K562 (cell line): ENCODE data around the gene CENPU. TPM values are rescaled to one million over a fixed set of nuclear protein-coding genes. Genes with fewer than 3 reads are reported as not detected.

Experiments
- ATAC-seq: fragments of 200-7000 bp; cut with Tn5 transposase; 3 replicates; pipeline ENCODE4 v1.9.1; 2020; ENCODE audit warnings: moderate library complexity
- BruUV-seq: library from RNA; stranded (reverse); fragments of 400-500 nt; replicated peaks from 2 replicates; lab custom pipeline; 2021; lab: Mats Ljungman, UMichigan
- CTCF ChIA-PET: fragments of 300-600 bp; formaldehyde crosslinking; extraction: SDS; loops from one replicate; lab custom pipeline; 2021; ENCODE audit warnings: low intra/inter-chr PET ratio; lab: Yijun Ruan, JAX
- POLR2A ChIA-PET: fragments of 300-600, 350-650 bp; sonication (Branson Sonifier 250); formaldehyde crosslinking; extraction: SDS; loops from one replicate; lab custom pipeline; 2021; ENCODE audit warnings: antibody characterized with exemption, inconsistent platforms; lab: Yijun Ruan, JAX
- DNase-seq, 4 experiments: peaks; one replicate each; pipeline versions ENCODE4 v3.0.0 to v3.0.0-alpha.2; 2011 to 2018; ENCODE audit warnings: low spot score in 3 of 4, mixed read lengths in 3 of 4; ENCODE audit errors: extremely low read depth in 1 of 4
- FAIRE-seq: peaks from 2 replicates; lab custom pipeline; 2011; peaks lifted over from hg19 to GRCh38; lab: Jason Lieb, UNC
- H2AFZ ChIP-seq: 2 replicates; pipeline ENCODE4 v1.6.0; 2011; ENCODE audit warnings: low read depth, low read length, control low read depth, inconsistent platforms
- H3K27ac ChIP-seq: fragments of 200-600 bp; 3 replicates; pipeline ENCODE4 v1.8.0; 2011; ENCODE audit warnings: low read depth, mild to moderate bottlenecking, control low read depth, inconsistent platforms, low read length, moderate library complexity, mixed read lengths; ENCODE audit errors: extremely low read depth
- H3K27me3 ChIP-seq, 2 experiments: fragments of 300-600 bp in 1 of 2; 2 replicates in 1 of 2; 3 replicates in 1 of 2; pipeline versions ENCODE4 v1.6.0 to v1.8.0; 2011; ENCODE audit warnings: inconsistent platforms in 2 of 2, low read length in 2 of 2, mild to moderate bottlenecking in 1 of 2, mixed read lengths in 1 of 2, moderate library complexity in 1 of 2; ENCODE audit not compliant: control insufficient read depth in 2 of 2, insufficient read depth in 2 of 2
- H3K36me3 ChIP-seq: fragments of 300-600 bp; 3 replicates; pipeline ENCODE4 v1.8.0; 2011; ENCODE audit warnings: mild to moderate bottlenecking, low read length, inconsistent platforms; ENCODE audit not compliant: control insufficient read depth, insufficient read depth
- H3K4me1 ChIP-seq, 2 experiments: fragments of 200-600 bp in 1 of 2; replicated peaks in 1 of 2; 2 replicates in 1 of 2; 3 replicates in 1 of 2; pipeline versions ENCODE4 v1.5.1 to v1.8.0; 2011; ENCODE audit warnings: inconsistent platforms in 2 of 2, low read length in 2 of 2, mild to moderate bottlenecking in 1 of 2, mixed read lengths in 1 of 2, moderate library complexity in 1 of 2; ENCODE audit not compliant: control insufficient read depth in 2 of 2, insufficient read depth in 2 of 2
- H3K4me2 ChIP-seq: 2 replicates; pipeline ENCODE4 v1.6.1; 2011; ENCODE audit warnings: low read length, control low read depth, inconsistent platforms, mixed read lengths; ENCODE audit not compliant: insufficient read depth
- H3K4me3 ChIP-seq: fragments of 200-600 bp; sonication (generic), shearing (Covaris generic); 2 replicates; pipeline ENCODE4 v1.5.1; 2016; ENCODE audit warnings: control low read depth, inconsistent platforms
- H3K79me2 ChIP-seq: fragments of 200-600 bp; 3 replicates; pipeline ENCODE4 v1.8.0; 2011; ENCODE audit warnings: low read length, inconsistent platforms; ENCODE audit not compliant: control insufficient read depth, insufficient read depth
- H3K9ac ChIP-seq, 2 experiments: 2 replicates each; pipeline versions ENCODE4 v1.6.0 to v1.6.1; 2011; ENCODE audit warnings: low read depth in 2 of 2, low read length in 2 of 2, control low read depth in 1 of 2, inconsistent platforms in 1 of 2, mild to moderate bottlenecking in 1 of 2, mixed read lengths in 1 of 2; ENCODE audit not compliant: insufficient read depth in 1 of 2
- H3K9me1 ChIP-seq: one replicate; pipeline ENCODE4 v1.6.0; 2011; ENCODE audit warnings: inconsistent platforms, mild to moderate bottlenecking, low read length, moderate library complexity; ENCODE audit not compliant: control insufficient read depth, insufficient read depth
- H3K9me3 ChIP-seq: replicated peaks from 2 replicates; pipeline ENCODE4 v1.5.1; 2011; ENCODE audit warnings: low read depth, low read length, inconsistent platforms; ENCODE audit not compliant: control insufficient read depth, insufficient read depth
- H4K20me1 ChIP-seq: replicated peaks from 2 replicates; pipeline ENCODE4 v1.6.1; 2011; ENCODE audit warnings: low read length, inconsistent platforms, mixed read lengths; ENCODE audit not compliant: control insufficient read depth, insufficient read depth
- ASH1L ChIP-seq: fragments of 450-650 bp; IDR thresholded peaks from 2 replicates; pipeline ENCODE4 v1.6.1; 2018; ENCODE audit warnings: borderline replicate concordance, mild to moderate bottlenecking, low read depth; ENCODE audit not compliant: partially characterized antibody
- BACH1 ChIP-seq: fragments of 200-800 bp; sonication (Bioruptor generic); IDR thresholded peaks from 2 replicates; pipeline ENCODE4 v1.6.1; 2016; ENCODE audit warnings: missing genetic modification characterization, missing compliant biosample characterization
- CBX2 ChIP-seq: fragments of 200-600 bp; sonication (generic); IDR thresholded peaks from one replicate; pipeline ENCODE4 v1.6.1; 2012; ENCODE audit warnings: mild to moderate bottlenecking, low read length, inconsistent platforms; ENCODE audit not compliant: insufficient read depth, poor library complexity, severe bottlenecking
- CCNT2 ChIP-seq: IDR thresholded peaks from 2 replicates; pipeline ENCODE4 v1.6.1; 2011; ENCODE audit warnings: borderline replicate concordance, low read depth, mild to moderate bottlenecking, moderate library complexity, mixed read lengths, low read length; ENCODE audit not compliant: insufficient read length; ENCODE audit errors: extremely low read depth
- CEBPZ ChIP-seq: fragments of 150-350 bp; IDR thresholded peaks from 2 replicates; pipeline ENCODE4 v1.6.1; 2014; ENCODE audit warnings: low read depth, mild to moderate bottlenecking, low read length, borderline replicate concordance
- COPS2 ChIP-seq: fragments of 450-650 bp; conservative IDR thresholded peaks from 2 replicates; pipeline ENCODE4 v1.6.1; 2016; ENCODE audit warnings: mild to moderate bottlenecking, moderate library complexity
- DACH1 ChIP-seq: fragments of 450-650 bp; IDR thresholded peaks from 2 replicates; pipeline ENCODE4 v1.6.1; 2018; ENCODE audit not compliant: partially characterized antibody
- HSF4 ChIP-seq: fragments of 250-450 bp; sonication (Bioruptor Pico); IDR thresholded peaks from 2 replicates; pipeline ENCODE4 v2.1.2; 2022; ENCODE audit warnings: mild to moderate bottlenecking, moderate library complexity, borderline replicate concordance
- ILK ChIP-seq: fragments of 450-650 bp; IDR thresholded peaks from 2 replicates; pipeline ENCODE4 v1.6.1; 2016; ENCODE audit warnings: missing genetic modification characterization, low read depth, mild to moderate bottlenecking, missing compliant biosample characterization, moderate library complexity, borderline replicate concordance
- KDM1A ChIP-seq, 2 experiments: fragments of 450-650 bp; IDR thresholded peaks; 2 replicates each; pipeline ENCODE4 v1.6.1; 2016; ENCODE audit warnings: mild to moderate bottlenecking in 2 of 2
- SMARCA5 ChIP-seq: fragments of 450-650 bp; IDR thresholded peaks from 2 replicates; pipeline ENCODE4 v1.6.1; 2016
- TAF9B ChIP-seq: fragments of 450-650 bp; IDR thresholded peaks from 2 replicates; pipeline ENCODE4 v1.6.1; 2018; ENCODE audit warnings: mild to moderate bottlenecking; ENCODE audit not compliant: partially characterized antibody
- TEAD1 ChIP-seq, 2 experiments: fragments of 450-650 bp in 1 of 2; sonication (generic) in 1 of 2; formaldehyde crosslinking; IDR thresholded peaks; 2 replicates each; pipeline versions ENCODE4 v1.4.0 to v1.8.0; 2020 to 2022; ENCODE audit warnings: mild to moderate bottlenecking in 2 of 2, missing genetic modification reagents in 1 of 2
- ZNF263 ChIP-seq: sonication (generic); formaldehyde crosslinking; IDR thresholded peaks from 2 replicates; pipeline ENCODE4 v1.8.0; 2022; ENCODE audit warnings: mild to moderate bottlenecking, missing genetic modification reagents, borderline replicate concordance
- ZNF445 ChIP-seq: fragments of 250-450 bp; sonication (Bioruptor Pico); IDR thresholded peaks from 2 replicates; pipeline ENCODE4 v1.4.0; 2020; ENCODE audit warnings: low read depth, mild to moderate bottlenecking, moderate library complexity
- ZNF699 ChIP-seq: fragments of 250-450 bp; sonication (Bioruptor Pico); IDR thresholded peaks from 2 replicates; pipeline ENCODE4 v1.8.0; 2021; ENCODE audit warnings: mild to moderate bottlenecking, moderate library complexity; ENCODE audit not compliant: insufficient replicate concordance
- WGBS: fragments of 100-300 bp; shearing (Covaris generic); methylation state at CpG from one replicate; pipeline ENCODE4 v1.1.6; 2016; ENCODE audit warnings: low coverage, mixed read lengths; ENCODE audit not compliant: insufficient coverage; ENCODE audit errors: missing lambda C conversion rate; 5-methylcytosine and 5-hydroxymethylcytosine counted together
- in situ Hi-C: fragments of 300-500 bp; cut with MboI; formaldehyde crosslinking; loops from 4 replicates; pipeline ENCODE4 v1.15.0; 2018; ENCODE audit warnings: inconsistent platforms, mixed read lengths
- intact Hi-C: fragments of 100-400 bp; cut with micrococcal nuclease; formaldehyde crosslinking; loops from 2 replicates; pipeline ENCODE4 v1.14.2; 2022
- polyA plus RNA-seq, 8 experiments: library from polyadenylated mRNA; depleted of rRNA in 4 of 8; stranded (reverse) in 5 of 8; unstranded in 3 of 8; fragments of >200 nt; fragmentation: Nextera tagmentation in 2 of 8; fragmentation: Illumina TruSeq in 1 of 8; extraction: Ambion mirVana in 2 of 8; extraction: Trizol in 1 of 8; gene quantifications; 2 replicates each; pipeline versions ENCODE4 v1.2.1 to v1.2.3, GENCODE V29; 2011 to 2014; ENCODE audit warnings: inconsistent platforms in 1 of 8, missing spikeins in 1 of 8
- total RNA-seq, 7 experiments: library from RNA; depleted of rRNA in 6 of 7; stranded (reverse); fragments of >200 nt in 6 of 7; fragmentation: Illumina TruSeq in 2 of 7; extraction: Trizol in 2 of 7; gene quantifications; 2 replicates each; pipeline versions ENCODE4 v1.2.1 to v1.2.3, GENCODE V29; 2011 to 2021; ENCODE audit warnings: low replicate concordance in 1 of 7
- TF ChIP-seq, protein P1 (sequence below): sonication (generic); formaldehyde crosslinking; IDR thresholded peaks from 2 replicates; pipeline ENCODE4 v1.8.0; 2022; ENCODE audit warnings: missing genetic modification reagents, mild to moderate bottlenecking, borderline replicate concordance

Gene CENPU
- total and polyA plus RNA-seq, 9 of the 15 experiments (the other 6 are each of a cell fraction or from before 2014, with no cell fraction given): 39.4 to 98.7 (median 84.3) TPM

GRCh38 chr4:184684491-184685189 is 49.3 kb downstream of the CENPU start:
- FAIRE-seq: peak; percentile 99
- BruUV-seq: no TSS peak
- Histone ChIP-seq H3K27me3 (no peaks in the 10 kb centered on the region), H3K4me2 (peak overlapping the region; percentile 74), H3K9ac (peak overlapping the region in 1 of 2 experiments; percentile 51; a peak in 3 of 4 replicates), H3K9me1 (peaks cover 5% of the 10 kb centered on the region), H3K27ac (peak overlapping the region; percentile 88), H3K79me2 (no peaks in the 10 kb centered on the region), H3K4me3 (no peak overlapping the region; the same call in 1 of the 2 replicates), H3K36me3 (no peaks in the 10 kb centered on the region; the same call in 2 of the 3 replicates), H3K9me3 (0 out of 2 replicates have a peak, but pooled peaks cover 3% of the 10 kb centered on the region), H4K20me1 (no peaks in the 10 kb centered on the region), H3K4me1 (peaks cover 13% of the 10 kb centered on the region in 2 experiments; a peak in 4 of 5 replicates), H2AFZ (peak overlapping the region; percentile 71; the same call in 1 of the 2 replicates)
- 0% methylated on average over 5 of the region's 5 CpGs for WGBS
- POLR2A ChIA-PET: interaction anchor here (0.6 to 1.8 kb wide), 7 partner anchors 9 to 389 kb away, joined by 3 to 5 read pairs (median 4); partner anchors contain the start of gene CENPU
- in situ Hi-C loops: no loop called here
- intact Hi-C loops: loop anchor here (2.0 kb wide), 1 partner anchor 36 kb away; the partner anchor contains the start of genes CASP3 and PRIMPOL
- CTCF ChIA-PET: no interaction called here
- ATAC-seq: peak; percentile 94
- DNase-seq: peak; percentile 73 to 91 (median 82)
- no peak for TF ChIP-seq ZNF263
- no peak for TF ChIP-seq CBX2
- no peak for TF ChIP-seq HSF4
- TF ChIP-seq TAF9B: no peak
- no peak for TF ChIP-seq CEBPZ
- peak; percentile 97 for TF ChIP-seq KDM1A (IDR thresholded peaks at IDR 0.05)
- TF ChIP-seq CCNT2: peak; percentile 92
- peak; percentile 59 to 86; a peak in 3 of 4 replicates for TF ChIP-seq TEAD1 (CRISPR knock-in tag; IDR thresholded peaks at IDR 0.05)
- TF ChIP-seq, protein P1, sequence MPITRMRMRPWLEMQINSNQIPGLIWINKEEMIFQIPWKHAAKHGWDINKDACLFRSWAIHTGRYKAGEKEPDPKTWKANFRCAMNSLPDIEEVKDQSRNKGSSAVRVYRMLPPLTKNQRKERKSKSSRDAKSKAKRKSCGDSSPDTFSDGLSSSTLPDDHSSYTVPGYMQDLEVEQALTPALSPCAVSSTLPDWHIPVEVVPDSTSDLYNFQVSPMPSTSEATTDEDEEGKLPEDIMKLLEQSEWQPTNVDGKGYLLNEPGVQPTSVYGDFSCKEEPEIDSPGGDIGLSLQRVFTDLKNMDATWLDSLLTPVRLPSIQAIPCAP (CRISPR knock-in tag): no peak
- 0 out of 2 replicates have a peak, but pooled peaks have one; percentile 8 for TF ChIP-seq ZNF445
- TF ChIP-seq BACH1 (tag): 0 out of 2 replicates have a peak, but pooled peaks have one; percentile 37
- TF ChIP-seq ZNF699: no peak
- TF ChIP-seq ASH1L: no peak
- peak; percentile 49 for TF ChIP-seq DACH1
- no peak for TF ChIP-seq ILK (tag)
- TF ChIP-seq SMARCA5: no peak
- TF ChIP-seq COPS2: no peak
